HepG2 (cell line): ENCODE measurements around the gene MKRN1. TPM values are rescaled to one million over a fixed set of nuclear protein-coding genes. Genes with fewer than 3 reads are reported as not detected.

Experiments
- ATAC-seq: fragments of 200-7000 bp; cut with Tn5 transposase; 3 replicates; pipeline ENCODE4 v1.9.1; 2020; ENCODE audit warnings: mild to moderate bottlenecking, moderate library complexity
- BruUV-seq: library from RNA; stranded (reverse); fragments of 400-500 nt; replicated peaks from 2 replicates; lab custom pipeline; 2021; lab: Mats Ljungman, UMichigan
- CTCF ChIA-PET: fragments of 300-600 bp; formaldehyde crosslinking; extraction: SDS; loops from one replicate; lab custom pipeline; 2021; ENCODE audit warnings: low total read pairs, inconsistent platforms, low intra/inter-chr PET ratio; lab: Yijun Ruan, JAX
- POLR2A ChIA-PET: fragments of 350-600 bp; sonication (Branson Sonifier 250); formaldehyde crosslinking; loops from one replicate; lab custom pipeline; 2020; ENCODE audit warnings: antibody characterized with exemption, inconsistent platforms; lab: Yijun Ruan, JAX
- DNase-seq: peaks from one replicate; pipeline ENCODE4 v3.0.0-alpha.2; 2015; ENCODE audit warnings: low spot score
- FAIRE-seq: peaks from 3 replicates; lab custom pipeline; 2011; peaks lifted over from hg19 to GRCh38; lab: Jason Lieb, UNC
- H2AFZ ChIP-seq: one replicate; pipeline ENCODE4 v1.6.1; 2011; ENCODE audit warnings: low read length, inconsistent platforms
- H3K27ac ChIP-seq: fragments of 300-600 bp; 3 replicates; pipeline ENCODE4 v1.8.0; 2011; ENCODE audit warnings: mixed run types, mild to moderate bottlenecking, mixed read lengths, low read length, inconsistent platforms; ENCODE audit not compliant: insufficient read depth; ENCODE audit errors: extremely low read length
- H3K27me3 ChIP-seq, 2 experiments: fragments of 200-600 bp in 1 of 2; 2 replicates in 1 of 2; 3 replicates in 1 of 2; pipeline versions ENCODE4 v1.6.0 to v1.8.0; 2011; ENCODE audit warnings: low read length in 2 of 2, mild to moderate bottlenecking in 2 of 2, moderate library complexity in 2 of 2, inconsistent platforms in 1 of 2; ENCODE audit not compliant: insufficient read depth in 2 of 2, control insufficient read depth in 1 of 2
- H3K36me3 ChIP-seq, 2 experiments: fragments of 200-600 bp in 1 of 2; replicated peaks in 1 of 2; 2 replicates in 1 of 2; 3 replicates in 1 of 2; pipeline versions ENCODE4 v1.5.1 to v1.8.0; 2011; ENCODE audit warnings: low read length in 2 of 2, inconsistent platforms in 1 of 2; ENCODE audit not compliant: insufficient read depth in 2 of 2, control insufficient read depth in 1 of 2
- H3K4me1 ChIP-seq: 2 replicates; pipeline ENCODE4 v1.5.1; 2012; ENCODE audit warnings: low read length, inconsistent platforms; ENCODE audit not compliant: insufficient read depth
- H3K4me2 ChIP-seq: 2 replicates; pipeline ENCODE4 v1.6.0; 2011; ENCODE audit warnings: low read depth, low read length, inconsistent platforms
- H3K4me3 ChIP-seq, 3 experiments: fragments of 200-600 bp in 1 of 3; sonication (generic), shearing (Covaris generic) in 1 of 3; replicated peaks in 1 of 3; 2 replicates each; pipeline ENCODE4 v1.5.1; 2011 to 2016; ENCODE audit warnings: low read length in 3 of 3, inconsistent platforms in 2 of 3, low read depth in 2 of 3, mild to moderate bottlenecking in 2 of 3, control low read depth in 1 of 3, mixed read lengths in 1 of 3; ENCODE audit not compliant: insufficient read depth in 1 of 3
- H3K79me2 ChIP-seq: one replicate; pipeline ENCODE4 v1.6.1; 2011; ENCODE audit warnings: low read length, inconsistent platforms; ENCODE audit not compliant: insufficient read depth
- H3K9ac ChIP-seq: 2 replicates; pipeline ENCODE4 v1.6.0; 2011; ENCODE audit warnings: mild to moderate bottlenecking, low read depth, low read length, inconsistent platforms; ENCODE audit not compliant: insufficient read depth
- H3K9me3 ChIP-seq: 2 replicates; pipeline ENCODE4 v1.5.1; 2012; ENCODE audit warnings: mild to moderate bottlenecking, low read length
- H4K20me1 ChIP-seq: 2 replicates; pipeline ENCODE4 v1.6.0; 2011; ENCODE audit warnings: inconsistent platforms, mild to moderate bottlenecking, low read length, moderate library complexity; ENCODE audit not compliant: insufficient read depth
- CREB1 ChIP-seq, 2 experiments: fragments of 450-650 bp in 1 of 2; IDR thresholded peaks; 2 replicates each; pipeline ENCODE4 v1.6.1; 2016 to 2017; ENCODE audit warnings: control low read depth in 1 of 2, mild to moderate bottlenecking in 1 of 2, missing compliant biosample characterization in 1 of 2, missing genetic modification characterization in 1 of 2
- DR1 ChIP-seq: sonication (generic); formaldehyde crosslinking; IDR thresholded peaks from 2 replicates; pipeline ENCODE4 v1.8.0; 2021; ENCODE audit warnings: mild to moderate bottlenecking, missing genetic modification reagents, inconsistent platforms
- GMEB2 ChIP-seq: IDR thresholded peaks from 2 replicates; pipeline ENCODE4 v1.6.1; 2016; ENCODE audit warnings: missing biosample characterization, missing genetic modification reagents, low read depth
- HNF1B ChIP-seq: sonication (generic); formaldehyde crosslinking; IDR thresholded peaks from 2 replicates; pipeline ENCODE4 v1.5.1; 2020; ENCODE audit warnings: mild to moderate bottlenecking, moderate library complexity, missing genetic modification reagents
- HNRNPLL ChIP-seq: fragments of 200-400 bp; formaldehyde crosslinking; IDR thresholded peaks from 2 replicates; pipeline ENCODE4 v1.6.1; 2017; ENCODE audit warnings: mild to moderate bottlenecking, low read depth, low read length; ENCODE audit not compliant: poor library complexity, severe bottlenecking
- ZNF737 ChIP-seq: sonication (generic); formaldehyde crosslinking; IDR thresholded peaks from 2 replicates; pipeline ENCODE4 v1.5.0; 2020; ENCODE audit warnings: missing genetic modification reagents, mild to moderate bottlenecking, borderline replicate concordance
- WGBS: methylation state at CpG from one replicate; pipeline ENCODE4 v1.1.6; 2017; ENCODE audit warnings: low lambda C conversion rate; 5-methylcytosine and 5-hydroxymethylcytosine counted together
- in situ Hi-C: cut with HindIII; loops from 2 replicates; pipeline ENCODE4 v1.10.0; 2017; ENCODE audit warnings: low pct_unique_long_range_greater_than_20kb; ENCODE audit not compliant: extremely low pct_ligation_motif_present
- intact Hi-C: fragments of 100-400 bp; cut with micrococcal nuclease; formaldehyde crosslinking; loops from one replicate; pipeline ENCODE4 v1.10.0; 2022; ENCODE audit not compliant: unreplicated experiment
- polyA plus RNA-seq, 8 experiments: library from polyadenylated mRNA; depleted of rRNA in 3 of 8; stranded (reverse) in 7 of 8; unstranded in 1 of 8; fragments of >200 nt; fragmentation: Illumina TruSeq in 4 of 8; extraction: Trizol in 4 of 8; gene quantifications; 2 replicates each; pipeline versions ENCODE4 v1.2.1 to v1.2.3, GENCODE V29; 2011 to 2016; ENCODE audit warnings: low read depth in 4 of 8, missing spikeins in 1 of 8, mixed read lengths in 1 of 8; ENCODE audit not compliant: insufficient read depth in 1 of 8
- total RNA-seq, 5 experiments: library from RNA; depleted of rRNA; stranded (reverse); fragments of >200 nt; fragmentation: Illumina TruSeq; extraction: Trizol; gene quantifications; 2 replicates each; pipeline ENCODE4 v1.2.3, GENCODE V29; 2016; ENCODE audit warnings: low read depth in 1 of 5

MKRN1 gene
- total and polyA plus RNA-seq, 2 of the 13 experiments (the other 11 are each of a cell fraction or from before 2014, with no cell fraction given), result 28.5 to 32.8 TPM

GRCh38 chr7:140519007-140519399 lies 39.7 kb upstream of the MKRN1 start:
- ChIA-PET CTCF (interaction anchor here (1.8 to 4.3 kb wide), 2 partner anchors 76 to 134 kb away, joined by 9 to 83 read pairs; no protein-coding TSS in a partner anchor), POLR2A (no interaction called here)
- Histone ChIP-seq H3K36me3 (no peaks in the 10 kb centered on the region), H3K79me2 (no peaks in the 10 kb centered on the region), H4K20me1 (no peaks in the 10 kb centered on the region), H3K4me2 (no peak overlapping the region; the same call in 1 of the 2 replicates), H2AFZ (no peak overlapping the region), H3K4me1 (peaks cover 9% of the 10 kb centered on the region; the same call in 1 of the 2 replicates), H3K9ac (no peak overlapping the region), H3K27ac (no peak overlapping the region), H3K27me3 (peaks cover 0 to 14% of the 10 kb centered on the region in 2 experiments; a peak in 1 of 5 replicates), H3K9me3 (no peaks in the 10 kb centered on the region), H3K4me3 (no peak overlapping the region)
- in situ Hi-C loops (loop anchor here (5.0 kb wide), 2 partner anchors 78 to 133 kb away; no protein-coding TSS in a partner anchor), intact Hi-C loops (loop anchor here (5.0 kb wide), 1 partner anchor 493 kb away; the partner anchor contains the start of gene MRPS33)
- DNase-seq (no peak), ATAC-seq (0 out of 3 replicates have a peak, but pooled peaks have one; percentile 16), FAIRE-seq (no peak)
- no TSS peak for BruUV-seq
- TF ChIP-seq CREB1 (IDR thresholded peaks at IDR 0.05) (no peak), CREB1 (CRISPR knock-in tag; IDR thresholded peaks at IDR 0.05) (no peak), GMEB2 (CRISPR knock-in tag) (no peak), DR1 (no peak), ZNF737 (CRISPR knock-in tag) (no peak), HNRNPLL (no peak), HNF1B (CRISPR knock-in tag) (no peak)
- 45% methylated on average over 7 of the region's 7 CpGs for WGBS
